Tibial nerve (tissue), 4 donors: Measurements from ENCODE around the gene SLC40A1. TPM values are rescaled to one million over a fixed set of nuclear protein-coding genes. Genes with fewer than 3 reads are reported as not detected.

Experiments used
- DNase-seq, 2 donors: peaks; one replicate each; pipeline ENCODE4 v3.0.0-alpha.2; 2019; ENCODE audit warnings: low spot score in 2 of 2
- H3K27ac ChIP-seq, 4 donors: fragments of 200-600 bp; sonication (generic) in 3 of 4; one replicate each; pipeline ENCODE4 v1.5.1; 2017 to 2019; ENCODE audit warnings: mild to moderate bottlenecking in 1 of 4
- H3K27me3 ChIP-seq, 2 donors: fragments of 200-600 bp; sonication (generic) in 1 of 2; one replicate each; pipeline versions ENCODE4 v1.5.1 to v1.6.0; 2017 to 2019
- H3K36me3 ChIP-seq, 3 donors: fragments of 200-600 bp; sonication (generic); one replicate each; pipeline ENCODE4 v1.5.1; 2018 to 2019
- H3K4me1 ChIP-seq, 4 donors: fragments of 200-600 bp; sonication (generic) in 3 of 4; one replicate each; pipeline ENCODE4 v1.5.1; 2017 to 2019
- H3K4me3 ChIP-seq, 4 donors: fragments of 200-600 bp; sonication (generic) in 3 of 4; one replicate each; pipeline ENCODE4 v1.5.1; 2017 to 2019; ENCODE audit warnings: mild to moderate bottlenecking in 1 of 4, moderate library complexity in 1 of 4
- H3K9me3 ChIP-seq, 4 donors: fragments of 200-600 bp; sonication (generic) in 3 of 4; one replicate each; pipeline ENCODE4 v1.5.1; 2017 to 2019
- CTCF ChIP-seq, 5 experiments: fragments of 200-600 bp in 3 of 5; fragments of 450-650 bp in 2 of 5; sonication (generic) in 3 of 5; IDR thresholded peaks; one replicate each; pipeline ENCODE4 v1.5.1; 2016 to 2019; ENCODE audit warnings: antibody characterized with exemption in 5 of 5, mild to moderate bottlenecking in 3 of 5, moderate library complexity in 2 of 5
- EP300 ChIP-seq, 2 donors: sonication (generic); formaldehyde crosslinking; IDR thresholded peaks; one replicate each; pipeline ENCODE4 v1.6.1; 2017; ENCODE audit warnings: antibody characterized with exemption in 2 of 2, mild to moderate bottlenecking in 1 of 2
- POLR2A ChIP-seq, 2 donors: fragments of 450-650 bp; IDR thresholded peaks; one replicate each; pipeline ENCODE4 v1.6.1; 2017; ENCODE audit warnings: antibody characterized with exemption in 2 of 2, mild to moderate bottlenecking in 2 of 2, moderate library complexity in 2 of 2
- WGBS, 2 donors: methylation state at CpG; one replicate each; pipeline ENCODE4 v1.1.5; 2018; 5-methylcytosine and 5-hydroxymethylcytosine counted together
- total RNA-seq, 4 donors: library from RNA; depleted of rRNA; stranded (reverse); fragments of >200 nt; gene quantifications; one replicate each; pipeline ENCODE4 v1.1.0, GENCODE V29; 2016

Gene SLC40A1
- total RNA-seq, 4 donors from 2014 or later, result 26.0 to 51.1 (median 36.0) TPM

- Histone ChIP-seq H3K4me1 (peaks cover 0 to 58% (median 2%) of the 10 kb centered on the region in 4 donors), H3K36me3 (no peaks in the 10 kb centered on the region), H3K27ac (peak overlapping the region in 3 of 4 donors; percentile 27 to 69 (median 63)), H3K4me3 (no peak overlapping the region), H3K27me3 (no peaks in the 10 kb centered on the region), H3K9me3 (no peaks in the 10 kb centered on the region)
- TF ChIP-seq CTCF (IDR thresholded peaks at IDR 0.05) (no peak), EP300 (IDR thresholded peaks at IDR 0.05) (peak in 1 of 2 donors; percentile 48)
- 22 to 24% methylated on average over 6 of the region's 6 CpGs for WGBS, 2 donors
- DNase-seq, result no peak
Observed at GRCh38 chr2:189552334-189552990, 28.1 kb downstream of the SLC40A1 start.

- no peak overlapping the region for H3K4me3 ChIP-seq
- H3K27ac ChIP-seq, result peak overlapping the region; percentile 23 to 69 (median 45)
- DNase-seq, result no peak
- no peaks in the 10 kb centered on the region for H3K27me3 ChIP-seq
- no peaks in the 10 kb centered on the region for H3K9me3 ChIP-seq
- H3K4me1 ChIP-seq, result peaks cover 0 to 58% (median 2%) of the 10 kb centered on the region in 4 donors
- TF ChIP-seq EP300 (IDR thresholded peaks at IDR 0.05) (no peak), CTCF (IDR thresholded peaks at IDR 0.05) (no peak), POLR2A (IDR thresholded peaks at IDR 0.05) (no peak)
- no peaks in the 10 kb centered on the region for H3K36me3 ChIP-seq
Observed at GRCh38 chr2:189551808-189552207, 28.8 kb downstream of the SLC40A1 start.

GRCh38 chr2:189549449-189549832, 31.1 kb downstream of the SLC40A1 start:
- 35 to 37% methylated on average over 2 of the region's 2 CpGs for WGBS, 2 donors
- TF ChIP-seq EP300 (IDR thresholded peaks at IDR 0.05) (no peak), CTCF (IDR thresholded peaks at IDR 0.05) (no peak), POLR2A (IDR thresholded peaks at IDR 0.05) (no peak)
- H3K36me3 ChIP-seq, result no peaks in the 10 kb centered on the region
- peaks cover 0 to 57% (median 2%) of the 10 kb centered on the region in 4 donors for H3K4me1 ChIP-seq
- H3K4me3 ChIP-seq, result no peak overlapping the region
- H3K9me3 ChIP-seq, result no peaks in the 10 kb centered on the region
- H3K27ac ChIP-seq, result peak overlapping the region in 3 of 4 donors; percentile 32 to 73 (median 68)
- no peak for DNase-seq
- H3K27me3 ChIP-seq, result no peaks in the 10 kb centered on the region

- no peak for DNase-seq
- no peaks in the 10 kb centered on the region for H3K27me3 ChIP-seq
- peaks cover 0 to 54% (median 2%) of the 10 kb centered on the region in 4 donors for H3K4me1 ChIP-seq
- H3K9me3 ChIP-seq, result no peaks in the 10 kb centered on the region
- H3K4me3 ChIP-seq, result no peak overlapping the region
- TF ChIP-seq POLR2A (IDR thresholded peaks at IDR 0.05) (no peak), CTCF (IDR thresholded peaks at IDR 0.05) (no peak), EP300 (IDR thresholded peaks at IDR 0.05) (no peak)
- H3K36me3 ChIP-seq, result no peaks in the 10 kb centered on the region
- 61 to 64% methylated on average over 2 of the region's 2 CpGs for WGBS, 2 donors
- H3K27ac ChIP-seq, result peak overlapping the region in 3 of 4 donors; percentile 32 to 73 (median 68)
Observed at GRCh38 chr2:189548666-189549448, 31.7 kb downstream of the SLC40A1 start.

- Histone ChIP-seq H3K27me3 (no peaks in the 10 kb centered on the region), H3K4me1 (peaks cover 0 to 28% (median 0%) of the 10 kb centered on the region in 4 donors), H3K36me3 (no peaks in the 10 kb centered on the region), H3K27ac (peak overlapping the region in 2 of 4 donors; percentile 60 to 63), H3K9me3 (no peaks in the 10 kb centered on the region), H3K4me3 (no peak overlapping the region)
- 46 to 69% methylated on average over 1 of the region's 1 CpG for WGBS, 2 donors
- no peak for TF ChIP-seq CTCF (IDR thresholded peaks at IDR 0.05)
- peak in 1 of 2 donors; percentile 48 for TF ChIP-seq EP300 (IDR thresholded peaks at IDR 0.05)
- peak in 1 of 2 donors; percentile 52 for DNase-seq
Observed at GRCh38 chr2:189545418-189545817, 35.2 kb downstream of the SLC40A1 start.
